Ectodermal cell (in vitro differentiated cells): ENCODE measurements around the gene ITPR3.

ENCODE experiments used
- H3K27ac ChIP-seq: 2 replicates; pipeline ENCODE4 v1.7.0; 2013; ENCODE audit warnings: mild to moderate bottlenecking, low read depth, low read length; ENCODE audit not compliant: insufficient read depth, poor library complexity, severe bottlenecking
- H3K27me3 ChIP-seq: 2 replicates; pipeline ENCODE4 v1.7.0; 2013; ENCODE audit warnings: mild to moderate bottlenecking, low read length; ENCODE audit not compliant: insufficient read depth, control insufficient read depth, poor library complexity, severe bottlenecking
- H3K36me3 ChIP-seq: one replicate; pipeline ENCODE4 v1.7.0; 2013; ENCODE audit warnings: low read length; ENCODE audit not compliant: control insufficient read depth, insufficient read depth
- H3K4me1 ChIP-seq: one replicate; pipeline ENCODE4 v1.7.0; 2013; ENCODE audit warnings: low read length; ENCODE audit not compliant: control insufficient read depth, insufficient read depth
- H3K4me3 ChIP-seq: 2 replicates; pipeline ENCODE4 v1.7.0; 2013; ENCODE audit warnings: low read depth, low read length, control low read depth; ENCODE audit not compliant: insufficient read depth
- H3K9me3 ChIP-seq: 2 replicates; pipeline ENCODE4 v1.7.0; 2013; ENCODE audit warnings: mild to moderate bottlenecking, low read length, moderate library complexity; ENCODE audit not compliant: control insufficient read depth
- WGBS, 2 experiments: methylation state at CpG; one replicate each; pipeline ENCODE4 v1.1.7; 2013; ENCODE audit warnings: missing lambda C conversion rate in 2 of 2; 5-methylcytosine and 5-hydroxymethylcytosine counted together

ITPR3 gene

DNA sequence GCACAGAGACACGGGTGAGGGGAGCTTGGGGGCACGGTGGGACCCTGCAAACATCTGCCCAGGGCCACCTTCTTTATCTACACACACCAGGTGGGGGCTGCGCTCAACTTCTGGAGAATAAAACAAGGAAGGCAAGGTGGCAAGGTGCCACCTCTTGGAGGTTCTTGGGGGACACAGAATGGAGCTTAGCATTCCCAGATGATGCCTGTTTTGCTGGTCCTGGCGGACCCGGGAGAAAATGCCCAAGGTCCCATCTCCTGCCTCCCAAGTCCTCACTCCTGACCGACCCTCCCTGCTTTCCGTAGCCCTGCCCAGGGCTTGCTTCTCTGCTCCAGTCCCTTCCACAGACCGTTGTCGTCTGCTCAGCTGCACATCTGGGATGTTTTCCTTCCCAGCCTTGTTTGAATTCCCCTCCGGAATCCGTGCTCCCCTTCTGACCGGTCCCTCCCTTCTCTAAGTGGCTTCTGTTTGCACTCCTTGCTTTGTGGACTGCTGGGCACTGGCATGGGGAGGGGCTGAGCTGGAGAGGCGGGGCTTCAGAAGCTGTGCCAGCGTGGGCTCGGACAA lies 13.1 kb downstream of the ITPR3 start:
- no peaks in the 10 kb centered on the region for H3K9me3 ChIP-seq
- H3K27me3 ChIP-seq: peaks cover 23% of the 10 kb centered on the region
- no peak overlapping the region for H3K27ac ChIP-seq
- no peaks in the 10 kb centered on the region for H3K36me3 ChIP-seq
- H3K4me3 ChIP-seq: peak overlapping the region; percentile 45
- peaks cover 12% of the 10 kb centered on the region for H3K4me1 ChIP-seq
- WGBS, 2 experiments: 18 to 23% methylated on average over 15 of the region's 15 CpGs

DNA sequence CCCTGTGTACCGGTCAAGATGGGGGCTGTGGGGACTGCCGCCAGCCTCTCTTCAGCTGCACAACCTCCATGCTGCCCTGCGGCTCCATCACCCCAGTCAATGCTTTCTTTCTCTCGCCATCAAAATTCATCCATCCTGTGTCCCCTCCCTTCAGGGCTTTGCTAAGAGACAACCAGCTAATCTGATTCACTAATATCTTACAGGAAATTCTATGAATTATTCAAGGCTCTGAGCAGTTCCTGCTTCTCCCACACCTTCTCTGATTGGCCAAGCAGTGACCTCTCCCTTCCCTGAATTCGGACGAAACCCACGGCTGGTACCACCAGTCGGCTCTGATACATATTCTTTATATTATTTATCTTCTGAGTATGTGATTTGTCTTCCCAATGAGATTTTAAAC lies 13.8 kb downstream of the ITPR3 start:
- H3K27me3 ChIP-seq: peaks cover 23% of the 10 kb centered on the region
- peaks cover 12% of the 10 kb centered on the region for H3K4me1 ChIP-seq
- 77 to 80% methylated on average over 6 to 8 of the region's 8 CpGs for WGBS, 2 experiments
- no peak overlapping the region for H3K4me3 ChIP-seq
- H3K9me3 ChIP-seq: no peaks in the 10 kb centered on the region
- H3K36me3 ChIP-seq: no peaks in the 10 kb centered on the region
- no peak overlapping the region for H3K27ac ChIP-seq

DNA sequence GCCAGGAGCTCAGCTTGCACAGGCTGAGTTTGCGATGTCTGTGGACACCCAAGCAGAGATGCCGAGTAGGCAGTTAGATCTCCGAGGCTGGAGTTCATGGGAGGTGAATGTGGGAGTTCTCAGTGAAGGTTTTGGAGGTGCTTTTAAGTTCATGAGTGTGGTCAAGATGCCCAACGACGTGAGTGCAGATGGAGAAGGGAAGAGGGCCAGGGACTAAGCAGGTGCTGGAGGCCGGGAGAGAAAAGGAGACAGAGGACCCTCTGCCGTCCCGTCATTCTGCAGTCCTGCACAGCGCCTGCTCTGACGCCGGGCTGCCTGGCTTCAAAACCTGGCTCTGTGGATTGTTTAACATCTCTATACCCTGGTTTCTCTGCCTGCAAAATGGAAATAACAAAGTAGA lies 15.5 kb downstream of the ITPR3 start:
- peaks cover 23% of the 10 kb centered on the region for H3K27me3 ChIP-seq
- H3K27ac ChIP-seq: no peak overlapping the region
- WGBS, 2 experiments: 85 to 91% methylated on average over 11 of the region's 11 CpGs
- no peaks in the 10 kb centered on the region for H3K36me3 ChIP-seq
- no peaks in the 10 kb centered on the region for H3K9me3 ChIP-seq
- peaks cover 11% of the 10 kb centered on the region for H3K4me1 ChIP-seq
- H3K4me3 ChIP-seq: no peak overlapping the region

DNA sequence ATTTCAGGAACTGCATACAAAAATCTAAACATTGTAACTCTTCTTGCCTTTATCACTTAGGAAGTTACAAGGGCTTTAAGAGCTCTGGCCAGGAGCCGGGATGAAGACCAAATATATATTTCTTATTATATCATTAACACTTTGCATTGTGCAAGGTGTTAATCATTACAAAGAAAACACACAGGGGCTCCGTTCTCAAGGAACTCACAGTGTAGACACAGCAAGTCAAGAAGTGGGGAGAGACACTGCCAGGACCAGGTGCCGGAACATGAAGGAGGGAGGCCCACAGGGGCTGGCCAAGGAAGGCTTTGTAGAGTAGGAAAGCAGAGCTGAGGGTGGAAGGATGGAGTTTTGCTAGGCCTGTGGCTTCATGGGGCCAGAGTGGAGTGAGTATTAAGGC lies 17.4 kb downstream of the ITPR3 start:
- H3K27me3 ChIP-seq: peaks cover 14% of the 10 kb centered on the region
- H3K4me1 ChIP-seq: peaks cover 16% of the 10 kb centered on the region
- WGBS, 2 experiments: 47 to 58% methylated on average over 2 to 3 of the region's 3 CpGs
- no peak overlapping the region for H3K27ac ChIP-seq
- H3K36me3 ChIP-seq: no peaks in the 10 kb centered on the region
- no peak overlapping the region for H3K4me3 ChIP-seq
- H3K9me3 ChIP-seq: no peaks in the 10 kb centered on the region

DNA sequence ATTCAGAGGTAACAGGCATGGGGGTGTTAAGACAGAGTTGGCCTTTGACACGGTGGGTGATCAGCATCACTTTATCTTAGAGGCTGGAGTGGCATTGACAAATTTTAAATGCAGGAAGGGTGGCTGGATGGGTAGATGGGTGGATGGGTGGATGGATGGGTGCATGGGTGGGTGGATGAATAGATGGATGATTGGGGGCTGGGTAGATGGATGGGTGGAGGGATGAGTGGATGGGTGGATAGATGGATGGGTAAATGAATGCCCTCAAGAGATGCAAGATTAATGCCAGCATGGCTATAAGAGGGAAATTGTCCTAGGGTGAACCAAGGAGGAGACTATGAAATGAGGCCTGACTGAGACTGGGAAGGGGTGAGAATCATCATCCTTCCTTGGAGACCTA lies 18.4 kb downstream of the ITPR3 start:
- Histone ChIP-seq H3K9me3 (no peaks in the 10 kb centered on the region), H3K4me3 (no peak overlapping the region), H3K27me3 (peaks cover 5% of the 10 kb centered on the region), H3K27ac (no peak overlapping the region), H3K36me3 (no peaks in the 10 kb centered on the region), H3K4me1 (peaks cover 11% of the 10 kb centered on the region)
- 97 to 98% methylated on average over 1 of the region's 1 CpG for WGBS, 2 experiments

DNA sequence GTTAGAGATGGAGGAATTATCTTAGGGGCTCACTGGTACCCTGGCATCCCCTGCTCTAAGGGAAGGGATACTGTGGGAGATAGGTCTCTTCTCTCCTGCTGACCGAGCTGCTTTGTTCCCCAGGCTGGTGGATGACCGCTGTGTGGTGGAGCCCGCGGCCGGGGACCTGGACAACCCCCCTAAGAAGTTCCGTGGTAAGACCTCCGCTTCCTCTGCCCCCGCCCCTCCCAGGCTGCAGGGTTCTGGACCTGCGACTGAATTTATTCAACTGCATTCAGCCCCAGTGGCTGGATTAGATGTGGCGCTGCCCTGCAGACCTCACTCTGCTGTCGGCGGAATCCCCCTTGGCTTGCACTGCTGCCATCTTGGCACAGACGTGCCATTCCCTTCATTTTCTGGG lies 19.2 kb downstream of the ITPR3 start:
- 90 to 91% methylated on average over 13 of the region's 13 CpGs for WGBS, 2 experiments
- H3K4me1 ChIP-seq: peaks cover 8% of the 10 kb centered on the region
- H3K27me3 ChIP-seq: no peaks in the 10 kb centered on the region
- no peaks in the 10 kb centered on the region for H3K36me3 ChIP-seq
- H3K27ac ChIP-seq: no peak overlapping the region
- no peak overlapping the region for H3K4me3 ChIP-seq
- no peaks in the 10 kb centered on the region for H3K9me3 ChIP-seq

DNA sequence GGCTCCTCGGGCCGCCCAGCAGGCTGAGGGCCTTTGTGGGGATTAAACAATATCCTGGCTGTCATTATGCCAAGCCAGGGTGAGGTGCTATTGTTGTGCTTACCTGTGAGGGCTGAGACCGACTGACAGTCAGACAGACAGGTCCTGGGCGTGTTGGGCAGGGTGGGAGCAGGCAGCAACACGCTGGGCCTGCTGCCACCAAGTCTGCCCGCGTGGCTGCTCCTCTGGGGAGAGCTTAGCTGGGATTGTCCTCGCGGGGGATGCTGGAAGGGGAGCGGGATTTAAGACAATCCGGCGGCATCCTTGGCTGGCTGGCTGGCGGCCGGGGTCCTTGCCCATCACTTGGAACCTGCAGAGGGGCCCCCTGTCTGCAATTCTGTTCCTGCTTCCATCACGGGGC lies 20.0 kb downstream of the ITPR3 start:
- Histone ChIP-seq H3K36me3 (no peaks in the 10 kb centered on the region), H3K27me3 (no peaks in the 10 kb centered on the region), H3K4me3 (no peak overlapping the region), H3K4me1 (peaks cover 8% of the 10 kb centered on the region), H3K9me3 (no peaks in the 10 kb centered on the region), H3K27ac (no peak overlapping the region)
- WGBS, 2 experiments: 87 to 89% methylated on average over 15 of the region's 15 CpGs

DNA sequence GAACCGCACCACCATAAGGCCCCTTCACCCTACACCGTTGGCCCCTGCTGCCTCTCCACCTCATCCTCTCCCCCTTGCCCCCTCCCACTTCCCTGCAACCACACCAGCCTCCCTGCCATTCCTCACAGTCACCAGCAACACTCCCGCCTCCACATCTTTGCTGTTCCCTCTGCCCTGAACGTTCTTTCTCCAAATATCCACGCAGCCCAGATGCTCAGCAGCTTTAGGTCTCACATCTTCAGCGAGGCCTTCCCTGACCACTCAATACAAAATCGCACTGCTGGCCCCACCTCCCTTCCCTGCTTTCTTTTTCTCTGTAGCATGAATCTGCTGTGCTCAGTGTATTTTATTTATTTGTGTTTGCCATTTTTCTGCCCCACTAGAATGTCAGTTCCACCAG lies 20.5 kb downstream of the ITPR3 start:
- H3K36me3 ChIP-seq: no peaks in the 10 kb centered on the region
- H3K27me3 ChIP-seq: no peaks in the 10 kb centered on the region
- WGBS, 2 experiments: 82 to 85% methylated on average over 7 of the region's 7 CpGs
- H3K9me3 ChIP-seq: no peaks in the 10 kb centered on the region
- peaks cover 8% of the 10 kb centered on the region for H3K4me1 ChIP-seq
- H3K4me3 ChIP-seq: no peak overlapping the region
- no peak overlapping the region for H3K27ac ChIP-seq

DNA sequence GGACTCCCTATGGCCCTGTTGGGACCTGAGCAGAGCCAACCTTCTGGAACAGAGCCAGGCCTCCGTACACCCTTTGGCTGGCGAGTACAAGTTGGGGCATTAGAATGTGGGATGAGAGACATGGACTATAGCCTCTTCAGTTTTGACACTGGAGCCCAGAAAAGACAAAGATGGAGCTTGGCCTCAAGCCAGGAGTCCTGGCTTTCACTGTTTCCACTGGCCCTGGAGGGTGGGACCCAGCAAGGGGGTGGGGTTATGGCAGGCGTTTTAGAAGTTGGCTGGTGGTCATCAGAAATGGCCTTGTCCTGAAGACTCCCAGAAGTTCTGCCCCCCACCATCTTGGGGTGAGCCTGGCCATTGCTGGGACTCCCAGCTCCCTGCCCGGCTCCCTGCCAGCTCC lies 21.8 kb downstream of the ITPR3 start:
- Histone ChIP-seq H3K27me3 (no peaks in the 10 kb centered on the region), H3K4me1 (peaks cover 8% of the 10 kb centered on the region), H3K27ac (no peak overlapping the region), H3K9me3 (no peaks in the 10 kb centered on the region), H3K4me3 (no peak overlapping the region), H3K36me3 (no peaks in the 10 kb centered on the region)
- 85 to 91% methylated on average over 4 of the region's 4 CpGs for WGBS, 2 experiments

DNA sequence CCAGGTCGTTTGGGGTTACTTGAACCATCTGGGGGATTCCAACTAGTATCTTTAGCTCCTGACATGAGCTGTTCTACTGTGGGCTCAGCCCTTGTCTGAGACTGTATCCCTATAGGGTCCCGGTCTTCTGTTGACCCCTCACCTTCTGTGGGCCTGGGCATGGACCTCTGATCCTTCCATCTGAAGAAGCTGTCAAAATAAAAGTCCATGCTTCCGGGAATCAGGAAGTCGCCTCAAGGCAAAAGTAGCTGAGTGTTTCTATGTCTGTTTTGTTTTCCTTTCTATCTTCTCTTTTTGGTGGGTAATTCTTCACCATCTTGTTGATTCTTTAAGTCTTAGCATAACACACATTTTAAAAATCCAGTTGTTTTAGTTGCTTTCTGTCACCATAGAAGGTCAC lies 30.3 kb downstream of the ITPR3 start:
- Histone ChIP-seq H3K36me3 (no peaks in the 10 kb centered on the region), H3K27ac (no peak overlapping the region), H3K9me3 (no peaks in the 10 kb centered on the region), H3K27me3 (no peaks in the 10 kb centered on the region), H3K4me1 (no peaks in the 10 kb centered on the region), H3K4me3 (no peak overlapping the region)
- WGBS, 2 experiments: 88 to 89% methylated on average over 4 of the region's 4 CpGs

DNA sequence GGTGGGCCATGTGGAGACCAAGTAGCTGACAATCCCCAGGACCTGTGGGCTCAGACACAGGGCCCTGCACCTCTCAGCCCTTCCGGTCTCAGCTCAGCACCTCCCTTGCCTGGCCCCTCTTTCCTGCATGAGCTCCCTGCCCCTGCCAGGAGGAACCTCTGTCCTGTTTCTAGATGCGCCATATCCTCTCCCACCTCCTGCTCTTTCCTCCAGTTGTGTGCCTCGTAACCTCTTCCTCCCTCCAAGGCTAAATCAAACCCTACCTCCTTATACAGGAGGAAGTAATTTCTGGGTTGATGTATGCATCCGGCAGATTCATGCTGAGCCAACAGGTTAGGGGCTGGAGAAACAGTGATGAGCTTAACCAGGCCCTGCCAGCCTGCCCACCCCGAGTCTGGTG lies 30.9 kb downstream of the ITPR3 start:
- Histone ChIP-seq H3K4me3 (no peak overlapping the region), H3K4me1 (no peaks in the 10 kb centered on the region), H3K27ac (no peak overlapping the region), H3K27me3 (no peaks in the 10 kb centered on the region), H3K9me3 (no peaks in the 10 kb centered on the region), H3K36me3 (no peaks in the 10 kb centered on the region)
- 97 to 100% methylated on average over 4 to 5 of the region's 5 CpGs for WGBS, 2 experiments
